ENCODE measurements around the gene COL16A1. TPM values are rescaled to one million over a fixed set of nuclear protein-coding genes. Genes with fewer than 3 reads are reported as not detected.

Gene COL16A1
- total and polyA plus RNA-seq, 2 of the 13 experiments (the other 11 are each of a cell fraction or from before 2014, with no cell fraction given) = 4.3 to 12.2 TPM

DNA sequence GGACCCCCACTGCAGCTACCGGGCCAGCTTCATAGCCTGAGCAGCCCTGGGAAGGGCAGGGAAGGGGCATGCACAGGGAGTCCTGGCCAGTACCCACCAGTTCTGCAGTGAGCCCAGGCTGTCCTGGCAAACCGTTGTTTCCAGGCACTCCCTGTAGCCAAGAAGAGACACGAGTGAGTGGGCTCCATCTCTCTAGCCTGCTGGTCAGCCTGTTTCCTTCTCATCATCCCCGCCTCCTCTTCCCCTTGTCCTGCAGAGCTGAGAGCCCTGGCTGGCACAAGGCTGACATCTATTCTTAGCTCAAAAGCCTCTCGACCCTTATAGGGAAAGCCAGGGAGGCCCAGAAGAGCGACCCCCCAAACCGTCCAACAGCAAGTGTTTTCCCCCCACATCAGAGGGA is 28.7 kb downstream of the COL16A1 start:
- ATAC-seq = no peak
- POLR2A ChIA-PET = interaction anchor here (1.7 kb wide), 1 partner anchor 26 kb away, joined by 3 read pairs; no protein-coding TSS in a partner anchor
- Histone ChIP-seq H3K27ac (ENCODE audit: extremely low read length, insufficient read depth, low read length) (no peak overlapping the region), H3K27me3 (ENCODE audit: control insufficient read depth in 1 of 2, insufficient read depth in 2 of 2, low read length in 2 of 2) (no peaks in the 10 kb centered on the region), H2AFZ (ENCODE audit: low read length) (no peak overlapping the region), H3K4me2 (ENCODE audit: low read depth, low read length) (no peak overlapping the region), H3K9me3 (ENCODE audit: low read length) (no peaks in the 10 kb centered on the region), H3K4me3 (replicated peaks in 1 of 3; ENCODE audit: insufficient read depth in 1 of 3, low read depth in 2 of 3, low read length in 3 of 3) (no peak overlapping the region), H3K9ac (ENCODE audit: insufficient read depth, low read depth, low read length) (no peak overlapping the region), H3K79me2 (ENCODE audit: insufficient read depth, low read length) (no peaks in the 10 kb centered on the region), H4K20me1 (ENCODE audit: insufficient read depth, low read length) (no peaks in the 10 kb centered on the region), H3K4me1 (ENCODE audit: insufficient read depth, low read length) (no peaks in the 10 kb centered on the region), H3K36me3 (replicated peaks in 1 of 2; ENCODE audit: control insufficient read depth in 1 of 2, insufficient read depth in 2 of 2, low read length in 2 of 2) (no peaks in the 10 kb centered on the region)
- BruUV-seq (replicated peaks) = no TSS peak
- in situ Hi-C loops (cut with HindIII; ENCODE audit: extremely low pct_ligation_motif_present, low pct_unique_long_range_greater_than_20kb) = no loop called here
- 88% methylated on average over 5 of the region's 7 CpGs for WGBS (ENCODE audit: low lambda C conversion rate)
- no peak for DNase-seq (ENCODE audit: low spot score)
- TF ChIP-seq ZNF7 (CRISPR knock-in tag; IDR thresholded peaks at IDR 0.05) (no peak), HMG20A (CRISPR knock-in tag; IDR thresholded peaks at IDR 0.05; ENCODE audit: borderline replicate concordance) (no peak), TCF12 (IDR thresholded peaks at IDR 0.05) (no peak), TCF12 (CRISPR knock-in tag; IDR thresholded peaks at IDR 0.05) (no peak), ZNF407 (CRISPR knock-in tag; IDR thresholded peaks at IDR 0.05; ENCODE audit: not compliant biosample characterization) (no peak), ZNF777 (CRISPR knock-in tag; IDR thresholded peaks at IDR 0.05) (no peak)
- TF ChIP-seq, protein P1, sequence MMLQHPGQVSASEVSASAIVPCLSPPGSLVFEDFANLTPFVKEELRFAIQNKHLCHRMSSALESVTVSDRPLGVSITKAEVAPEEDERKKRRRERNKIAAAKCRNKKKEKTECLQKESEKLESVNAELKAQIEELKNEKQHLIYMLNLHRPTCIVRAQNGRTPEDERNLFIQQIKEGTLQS (CRISPR knock-in tag; IDR thresholded peaks at IDR 0.05) = no peak
- intact Hi-C loops (cut with micrococcal nuclease; ENCODE audit: unreplicated experiment) = no loop called here
- CTCF ChIA-PET (ENCODE audit: low intra/inter-chr PET ratio, low total read pairs) = no interaction called here
- FAIRE-seq = no peak
